Hematopoietic multipotent progenitor cell (in vitro differentiated cells): ENCODE results near the gene PLEKHA5. TPM values are rescaled to one million over a fixed set of nuclear protein-coding genes. Genes with fewer than 3 reads are reported as not detected.

Source experiments
- DNase-seq, 3 donors: peaks; one replicate each; pipeline ENCODE4 v3.0.0-alpha.2; 2011 to 2015; ENCODE audit warnings: low read depth in 2 of 3, low spot score in 2 of 3
- total RNA-seq: library from RNA; depleted of rRNA; stranded (reverse); fragments of >200 nt; gene quantifications from one replicate; pipeline ENCODE4 v1.2.3, GENCODE V29; 2012

Gene PLEKHA5
- total RNA-seq, 1 donor: 14.5 TPM

GRCh38 chr12:19194963-19195362 is 65.4 kb downstream of the PLEKHA5 start:
- DNase-seq: no peak

GRCh38 chr12:19196959-19197630 is 67.6 kb downstream of the PLEKHA5 start:
- DNase-seq: no peak

GRCh38 chr12:19198272-19198671 is 68.7 kb downstream of the PLEKHA5 start:
- no peak for DNase-seq

GRCh38 chr12:19199332-19199731 is 69.8 kb downstream of the PLEKHA5 start:
- no peak for DNase-seq

- no peak for DNase-seq
Measured at GRCh38 chr12:19200261-19200660, 70.7 kb downstream of the PLEKHA5 start.

- DNase-seq: no peak
Measured at GRCh38 chr12:19201661-19202060, 72.1 kb downstream of the PLEKHA5 start.

GRCh38 chr12:19203013-19203412 is 73.5 kb downstream of the PLEKHA5 start:
- DNase-seq: no peak

- DNase-seq: no peak
Measured at GRCh38 chr12:19203539-19204506, 74.3 kb downstream of the PLEKHA5 start.

- DNase-seq: no peak
Measured at GRCh38 chr12:19205120-19205519, 75.6 kb downstream of the PLEKHA5 start.

GRCh38 chr12:19206493-19207077 is 77.1 kb downstream of the PLEKHA5 start:
- no peak for DNase-seq

GRCh38 chr12:19208456-19208855 is 78.9 kb downstream of the PLEKHA5 start:
- no peak for DNase-seq

GRCh38 chr12:19209661-19210060 is 80.1 kb downstream of the PLEKHA5 start:
- DNase-seq: no peak

GRCh38 chr12:19211802-19212201 is 82.3 kb downstream of the PLEKHA5 start:
- DNase-seq: no peak

- no peak for DNase-seq
Measured at GRCh38 chr12:19212245-19212644, 82.7 kb downstream of the PLEKHA5 start.

GRCh38 chr12:19214020-19214419 is 84.5 kb downstream of the PLEKHA5 start:
- no peak for DNase-seq

GRCh38 chr12:19215115-19215514 is 85.6 kb downstream of the PLEKHA5 start:
- DNase-seq: no peak

GRCh38 chr12:19217446-19217845 is 87.9 kb downstream of the PLEKHA5 start:
- DNase-seq: no peak

GRCh38 chr12:19220205-19220604 is 90.7 kb downstream of the PLEKHA5 start:
- DNase-seq: peak in 1 of 3 donors; percentile 21

GRCh38 chr12:19220852-19221466 is 91.4 kb downstream of the PLEKHA5 start:
- DNase-seq: no peak

- no peak for DNase-seq
Measured at GRCh38 chr12:19222558-19222957, 93.0 kb downstream of the PLEKHA5 start.

- peak in 1 of 3 donors; percentile 59 for DNase-seq
Measured at GRCh38 chr12:19223018-19223417, 93.5 kb downstream of the PLEKHA5 start.
